H1 (cell line): ENCODE results near the gene DGCR6L. TPM values are rescaled to one million over a fixed set of nuclear protein-coding genes. Genes with fewer than 3 reads are reported as not detected.

Source experiments
- HDAC6 ChIP-seq: IDR thresholded peaks from one replicate; pipeline ENCODE4 v1.7.1; 2012; ENCODE audit warnings: low read depth, mild to moderate bottlenecking, inconsistent platforms, low read length, moderate library complexity
- polyA plus RNA-seq, 7 experiments: library from polyadenylated mRNA; depleted of rRNA in 3 of 7; stranded (reverse) in 5 of 7; unstranded in 2 of 7; fragments of >200 nt in 5 of 7; fragments of 200-250 nt in 2 of 7; gene quantifications; 1 replicate in 5 of 7; 2 replicates in 1 of 7; 4 replicates in 1 of 7; pipeline versions ENCODE4 v1.2.1 to v1.2.3, GENCODE V29; 2011 to 2013; ENCODE audit warnings: missing spikeins in 2 of 7, mixed read lengths in 2 of 7
- total RNA-seq: library from RNA; stranded (reverse); fragmentation: NEBNext Ultra II Directional; extraction: Animal tissue kit (Norgen Biotek cat#: 25700); gene quantifications from 2 replicates; pipeline ENCODE4 v1.2.1, GENCODE V29; 2021

Gene DGCR6L
- total and polyA plus RNA-seq, 2 of the 8 experiments (the other 6 are each of a cell fraction or from before 2014, with no cell fraction given) = 43.6 to 72.6 TPM

- TF ChIP-seq HDAC6 = no peak
Observed at GRCh38 chr22:20298803-20299745, 20.8 kb downstream of the DGCR6L start (continued).
